Measurements from ENCODE around the gene OR5I1. TPM values are rescaled to one million over a fixed set of nuclear protein-coding genes. Genes with fewer than 3 reads are reported as not detected.

OR5I1 gene
- total RNA-seq (not detected), polyA plus RNA-seq (not detected)

DNA sequence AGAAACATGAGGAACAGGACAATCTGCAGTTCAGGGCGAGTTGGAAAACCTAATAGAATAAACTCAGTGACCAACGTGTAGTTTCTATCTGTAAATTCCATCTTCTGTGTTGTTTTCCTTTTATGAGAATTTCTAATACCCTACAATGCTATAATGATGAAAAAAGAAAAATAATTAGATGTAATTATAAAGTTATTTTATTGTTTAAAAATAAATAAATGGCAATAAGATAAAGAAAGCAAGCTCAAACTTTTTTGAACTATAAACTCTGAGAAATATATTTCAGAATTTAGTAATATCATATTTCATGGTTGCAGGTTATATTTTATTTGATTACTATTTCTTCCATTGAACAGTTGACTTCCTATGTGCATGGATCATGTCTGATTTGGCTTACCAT lies at the start of gene OR5I1:
Gene OR5I1 (minus strand): TSS at position 101 of the 400 bp plus-strand sequence. CDS start 0 bp downstream, at position 101.
- Histone ChIP-seq H3K27ac (no peak within 1 kb of the TSS), H3K4me1 (no peaks in the 10 kb centered on the region), H3K4me3 (no peak within 1 kb of the TSS), H3K36me3 (no peaks in the 10 kb centered on the region), H3K27me3 (peaks cover 0 to 6% (median 0%) of the 10 kb centered on the region in 4 donors), H3K9me3 (no peaks in the 10 kb centered on the region)
- 45 to 47% methylated on average over 2 of the region's 2 CpGs for WGBS, 2 donors
- DNase-seq (no peak), FAIRE-seq (no peak), ATAC-seq (no peak)
- intact Hi-C loops (cut with DNase I) = no loop called here
- TF ChIP-seq, protein P1, sequence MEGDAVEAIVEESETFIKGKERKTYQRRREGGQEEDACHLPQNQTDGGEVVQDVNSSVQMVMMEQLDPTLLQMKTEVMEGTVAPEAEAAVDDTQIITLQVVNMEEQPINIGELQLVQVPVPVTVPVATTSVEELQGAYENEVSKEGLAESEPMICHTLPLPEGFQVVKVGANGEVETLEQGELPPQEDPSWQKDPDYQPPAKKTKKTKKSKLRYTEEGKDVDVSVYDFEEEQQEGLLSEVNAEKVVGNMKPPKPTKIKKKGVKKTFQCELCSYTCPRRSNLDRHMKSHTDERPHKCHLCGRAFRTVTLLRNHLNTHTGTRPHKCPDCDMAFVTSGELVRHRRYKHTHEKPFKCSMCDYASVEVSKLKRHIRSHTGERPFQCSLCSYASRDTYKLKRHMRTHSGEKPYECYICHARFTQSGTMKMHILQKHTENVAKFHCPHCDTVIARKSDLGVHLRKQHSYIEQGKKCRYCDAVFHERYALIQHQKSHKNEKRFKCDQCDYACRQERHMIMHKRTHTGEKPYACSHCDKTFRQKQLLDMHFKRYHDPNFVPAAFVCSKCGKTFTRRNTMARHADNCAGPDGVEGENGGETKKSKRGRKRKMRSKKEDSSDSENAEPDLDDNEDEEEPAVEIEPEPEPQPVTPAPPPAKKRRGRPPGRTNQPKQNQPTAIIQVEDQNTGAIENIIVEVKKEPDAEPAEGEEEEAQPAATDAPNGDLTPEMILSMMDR (IDR thresholded peaks at IDR 0.05) = no peak

DNA sequence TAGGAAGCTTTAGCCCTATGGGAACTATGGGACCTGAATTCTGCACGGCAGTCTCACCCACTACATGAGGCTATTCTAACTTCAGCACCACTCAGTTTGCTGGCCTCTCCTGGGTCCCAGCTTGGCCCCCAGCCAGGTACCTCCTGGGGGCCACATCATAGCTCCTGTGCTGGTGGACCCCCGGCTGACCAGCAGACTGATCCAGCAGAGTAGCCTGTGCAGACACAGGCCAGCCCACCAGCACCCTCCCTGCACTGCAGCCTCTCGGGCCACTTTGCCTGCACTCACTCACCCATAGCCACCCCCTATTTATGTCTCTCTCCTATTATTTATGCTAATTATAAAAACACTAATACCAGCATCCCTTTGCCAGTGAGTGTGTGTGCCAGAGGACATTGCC lies 34.7 kb upstream of the OR5I1 start:
- Histone ChIP-seq H3K4me3 (no peak overlapping the region), H3K27me3 (no peaks in the 10 kb centered on the region), H3K4me1 (no peaks in the 10 kb centered on the region), H3K27ac (no peak overlapping the region), H3K36me3 (no peaks in the 10 kb centered on the region), H3K9me3 (no peaks in the 10 kb centered on the region)
- 86 to 92% methylated on average over 3 of the region's 3 CpGs for WGBS, 2 donors
- FAIRE-seq = no peak
- no peak for ATAC-seq
- intact Hi-C loops (cut with DNase I) = no loop called here
- no peak for DNase-seq
- TF ChIP-seq, protein P1 (IDR thresholded peaks at IDR 0.05) = no peak

DNA sequence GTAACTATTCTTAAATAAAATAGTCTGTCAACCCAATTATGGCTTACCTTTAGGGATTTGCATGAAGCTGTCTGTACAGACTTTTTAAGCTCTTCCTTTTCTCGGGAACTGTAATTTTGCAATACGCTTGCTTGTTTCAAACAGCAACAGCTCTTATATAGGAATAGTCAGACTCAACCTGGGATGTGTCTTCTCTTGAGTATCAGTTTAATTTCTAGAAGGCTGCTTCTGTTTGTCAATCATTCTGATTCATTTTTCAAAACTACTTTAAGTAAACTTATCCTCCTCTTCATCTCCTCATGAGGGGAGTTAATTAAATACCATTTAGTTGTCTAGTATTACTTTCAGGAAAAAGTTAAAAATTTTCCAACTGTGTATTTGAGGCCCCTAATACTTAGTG lies 33.6 kb upstream of the OR5I1 start, which contains the start of gene OR10AG1:
Gene OR10AG1 (minus strand): TSS at position 101 of the 400 bp plus-strand sequence. CDS start 38 bp downstream, at position 63.
- WGBS, 2 donors = 66 to 70% methylated on average over 2 of the region's 2 CpGs
- no peaks in the 10 kb centered on the region for H3K9me3 ChIP-seq
- DNase-seq = no peak
- no peaks in the 10 kb centered on the region for H3K27me3 ChIP-seq
- ATAC-seq = no peak
- FAIRE-seq = no peak
- TF ChIP-seq, protein P1 (IDR thresholded peaks at IDR 0.05) = no peak
- intact Hi-C loops (cut with DNase I) = no loop called here
- H3K4me1 ChIP-seq = no peaks in the 10 kb centered on the region
- H3K36me3 ChIP-seq = no peaks in the 10 kb centered on the region
- no peak within 1 kb of the TSS for H3K27ac ChIP-seq
- H3K4me3 ChIP-seq = no peak within 1 kb of the TSS

- H3K4me1 ChIP-seq = no peaks in the 10 kb centered on the region
- no peaks in the 10 kb centered on the region for H3K27me3 ChIP-seq
- no peaks in the 10 kb centered on the region for H3K36me3 ChIP-seq
- H3K9me3 ChIP-seq = no peaks in the 10 kb centered on the region
- TF ChIP-seq, protein P1 (IDR thresholded peaks at IDR 0.05) = no peak
- DNase-seq = no peak
- intact Hi-C loops (cut with DNase I) = no loop called here
- WGBS, 2 donors = 49 to 55% methylated on average over 5 of the region's 5 CpGs
- H3K27ac ChIP-seq = no peak overlapping the region
- no peak overlapping the region for H3K4me3 ChIP-seq
- FAIRE-seq = no peak
- no peak for ATAC-seq
Measured at GRCh38 chr11:55967914-55968313, 31.7 kb upstream of the OR5I1 start.

DNA sequence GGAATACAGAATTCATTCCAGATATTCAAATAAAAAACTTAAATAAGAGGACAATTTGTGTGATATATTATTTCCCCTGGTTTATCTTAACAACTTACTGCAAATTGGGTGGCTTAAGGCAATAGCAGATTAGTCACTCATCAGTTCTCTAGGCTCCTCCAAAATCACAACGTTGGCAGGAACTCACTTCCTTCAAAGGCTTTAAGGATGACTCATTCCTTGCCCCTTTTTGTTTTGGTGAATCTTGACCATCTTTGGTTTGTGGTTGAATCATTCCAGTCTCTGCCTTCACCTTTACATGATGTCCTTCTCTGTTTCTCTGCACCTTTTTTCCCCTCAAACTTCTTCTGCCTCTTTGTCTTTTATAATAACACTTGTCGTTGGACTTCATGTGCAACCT lies 30.2 kb upstream of the OR5I1 start:
- Histone ChIP-seq H3K9me3 (no peaks in the 10 kb centered on the region), H3K27ac (no peak overlapping the region), H3K27me3 (no peaks in the 10 kb centered on the region), H3K4me1 (no peaks in the 10 kb centered on the region), H3K4me3 (no peak overlapping the region), H3K36me3 (no peaks in the 10 kb centered on the region)
- no peak for FAIRE-seq
- ATAC-seq = no peak
- no peak for DNase-seq
- TF ChIP-seq, protein P1 (IDR thresholded peaks at IDR 0.05) = no peak
- intact Hi-C loops (cut with DNase I) = no loop called here
- WGBS, 2 donors = 50 to 79% methylated on average over 2 of the region's 2 CpGs

Data from pancreas (tissue), 10 donors.